GM19438 (cell line): ENCODE data around the gene DACH1.
"Not testable (repeated sequence)": the region's sequence is repeated elsewhere in the genome, so short reads cannot be mapped to it uniquely, and the experiment has no call there.

Experiments
- ATAC-seq: cut with Tn5 transposase; IDR thresholded peaks from one replicate; pipeline ENCODE4 v1.9.1; 2021; ENCODE audit warnings: low read depth; ENCODE audit not compliant: unreplicated experiment

Gene DACH1

DNA sequence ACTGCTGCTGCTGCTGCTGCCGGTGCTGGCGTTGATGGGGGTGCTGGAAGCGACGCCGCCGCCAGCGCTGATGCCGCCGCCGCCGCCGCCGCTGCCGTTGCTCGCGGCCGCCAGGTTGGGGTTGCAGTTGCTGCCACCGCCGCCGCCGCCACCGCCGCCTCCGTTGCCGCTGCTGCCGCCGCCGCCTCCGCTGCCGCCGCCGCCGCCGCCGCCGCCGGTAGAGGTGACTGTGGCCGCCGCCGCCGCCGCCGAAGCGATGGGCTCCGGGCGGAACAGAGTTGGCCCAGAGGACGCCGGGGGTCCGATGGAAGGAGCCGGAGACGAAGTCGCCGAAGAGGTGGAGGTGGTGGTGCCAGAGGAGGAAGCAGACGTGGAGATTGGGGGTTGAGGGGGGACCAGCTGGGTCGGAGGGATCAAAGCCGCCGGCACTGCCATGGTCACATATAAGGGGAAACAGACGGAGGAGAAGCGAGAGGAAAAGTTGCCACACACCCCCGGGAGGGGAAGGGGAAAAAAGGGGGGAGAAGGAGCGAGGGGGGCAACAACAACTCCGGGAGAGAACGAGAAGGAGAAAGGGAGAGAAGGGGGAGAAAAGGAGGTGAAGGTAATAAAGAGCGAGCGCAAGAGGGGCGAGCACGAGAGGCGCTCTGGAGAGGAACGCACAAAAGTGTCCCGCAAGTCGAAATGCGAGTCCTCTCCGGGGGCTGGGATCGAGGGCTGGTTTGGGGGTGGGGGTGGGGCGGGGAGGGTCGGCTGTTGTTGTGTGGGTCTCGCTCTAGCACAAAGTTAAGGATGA is 471 bp downstream of the DACH1 start:
- peak; percentile 50 for ATAC-seq

DNA sequence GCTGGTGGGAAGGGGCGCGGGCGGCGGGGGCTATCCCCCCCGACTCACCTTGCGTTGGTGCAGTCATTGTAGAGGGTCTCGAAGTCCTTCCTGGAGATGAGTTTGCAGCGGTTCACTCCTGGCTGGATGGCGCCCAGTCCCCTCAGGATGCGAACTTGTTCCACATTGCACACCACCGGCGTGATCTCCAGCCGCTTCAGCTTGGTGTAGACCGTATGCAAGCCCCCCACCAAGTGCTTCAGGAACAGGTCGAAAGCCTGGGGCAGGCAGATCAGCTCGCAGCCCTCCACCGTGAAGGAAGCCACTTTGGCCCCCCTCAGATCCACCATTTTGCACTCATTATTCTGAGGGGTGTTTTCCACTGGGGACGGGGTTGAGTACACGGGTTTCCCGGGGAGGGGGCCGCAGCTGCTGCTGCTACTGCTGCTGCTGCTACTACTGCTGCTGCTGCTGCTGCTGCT is 1.1 kb downstream of the DACH1 start:
- no peak for ATAC-seq

DNA sequence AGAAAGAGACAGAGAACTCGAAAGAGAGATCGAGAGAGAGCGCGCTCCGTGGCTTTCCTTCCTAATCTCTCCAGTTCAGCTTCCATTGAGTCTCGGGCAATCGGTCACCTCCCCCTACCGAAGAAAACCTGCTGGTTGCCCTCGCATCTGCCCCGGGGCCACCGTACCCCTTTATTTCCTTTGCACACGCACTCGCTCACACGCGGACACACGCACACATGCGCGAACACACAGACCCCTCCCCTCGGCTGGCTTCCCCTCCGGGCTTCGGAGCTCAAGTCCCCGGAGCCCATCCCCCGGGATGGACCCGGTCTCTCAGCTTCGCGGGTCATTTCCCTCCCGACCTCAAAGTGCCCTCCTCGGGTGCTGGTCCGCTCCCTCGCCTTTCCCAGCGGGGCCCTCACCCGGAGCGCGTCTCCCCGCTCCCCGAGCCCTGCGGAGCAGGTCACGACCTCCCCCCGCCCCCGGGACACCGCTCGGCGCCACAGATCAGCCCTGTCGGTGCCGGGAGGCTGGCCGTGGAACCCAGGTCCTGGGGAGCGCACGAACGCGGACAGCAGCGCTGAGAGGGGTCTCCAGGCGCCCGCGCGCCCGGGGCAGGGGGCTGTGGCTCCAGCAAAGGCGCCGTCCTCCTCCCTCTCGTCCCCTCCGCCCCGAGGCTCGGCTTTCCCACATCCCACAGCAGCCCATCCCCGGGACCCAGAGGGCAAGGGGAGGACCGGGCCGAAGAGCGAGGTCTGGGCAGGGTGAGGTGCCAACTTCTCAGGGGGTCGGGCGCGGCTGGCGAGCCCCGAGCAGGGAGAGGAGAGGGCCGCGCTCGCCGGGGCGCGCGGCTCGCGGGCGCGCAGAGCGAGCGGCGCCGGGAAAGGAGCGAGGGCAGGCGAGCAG is 1.8 kb downstream of the DACH1 start:
- no peak for ATAC-seq

- ATAC-seq: no peak
Observed at GRCh38 chr13:71864094-71864985, 2.7 kb downstream of the DACH1 start.

- ATAC-seq: no peak
Observed at GRCh38 chr13:71863254-71863865, 3.6 kb downstream of the DACH1 start.

- no peak for ATAC-seq
Observed at GRCh38 chr13:71862459-71862943, 4.5 kb downstream of the DACH1 start.

DNA sequence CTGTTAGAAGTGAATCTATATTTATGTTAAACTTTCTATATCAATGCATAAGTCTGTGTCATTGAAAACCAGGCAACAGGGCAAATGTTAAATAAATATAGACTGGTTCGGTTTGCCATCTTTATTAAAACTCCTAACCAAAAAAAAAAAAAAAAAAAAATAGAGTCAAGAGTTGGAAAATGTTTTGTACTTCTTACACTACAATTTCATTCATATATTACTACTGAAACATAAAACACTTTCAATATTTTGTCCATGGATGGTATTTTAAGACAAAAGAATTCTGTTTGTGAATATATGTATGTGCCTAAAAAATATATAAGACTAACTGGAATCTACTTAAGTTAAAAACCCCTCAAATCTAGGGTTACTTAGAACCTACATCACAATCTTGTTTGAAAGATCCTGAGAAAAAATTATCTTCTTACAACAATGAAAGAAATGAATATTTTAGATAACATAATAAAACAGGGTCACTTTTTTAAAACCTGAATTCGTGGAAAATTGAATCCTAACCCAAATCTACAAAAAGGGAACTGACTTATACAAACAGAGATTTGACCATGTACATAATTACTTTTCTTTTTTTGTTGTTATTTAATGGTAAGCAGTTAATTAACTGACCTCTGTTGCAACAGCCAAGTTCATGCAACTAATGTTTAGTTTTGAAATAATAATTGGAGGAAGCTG is 5.1 kb downstream of the DACH1 start:
- ATAC-seq: no peak

DNA sequence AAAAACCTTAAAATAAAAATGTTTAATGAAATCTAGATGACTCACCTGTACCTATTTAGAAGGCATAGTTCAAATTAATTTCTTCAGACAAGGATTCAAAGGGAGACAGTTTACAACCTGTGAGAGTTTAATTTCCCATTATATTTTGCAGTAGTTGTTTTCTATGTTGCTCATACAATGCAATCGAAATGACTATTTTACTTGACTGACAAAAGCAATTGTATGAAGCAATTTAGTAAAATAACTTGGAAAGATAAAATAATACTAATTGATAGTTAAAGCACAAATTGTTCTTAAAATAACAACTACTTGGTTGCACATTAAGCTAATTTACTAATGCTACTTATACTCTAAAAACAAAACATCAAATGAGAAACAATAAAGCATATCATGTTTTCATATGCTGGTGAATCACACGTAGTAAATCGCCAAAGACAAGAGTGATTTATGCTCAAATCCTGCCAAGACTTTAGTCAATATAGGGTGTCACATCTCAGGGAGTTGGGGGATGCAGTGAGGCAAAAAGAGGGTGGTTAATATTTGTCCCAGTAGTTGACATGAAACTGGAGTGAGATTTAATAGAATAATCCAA is 6.4 kb downstream of the DACH1 start:
- ATAC-seq: no peak

DNA sequence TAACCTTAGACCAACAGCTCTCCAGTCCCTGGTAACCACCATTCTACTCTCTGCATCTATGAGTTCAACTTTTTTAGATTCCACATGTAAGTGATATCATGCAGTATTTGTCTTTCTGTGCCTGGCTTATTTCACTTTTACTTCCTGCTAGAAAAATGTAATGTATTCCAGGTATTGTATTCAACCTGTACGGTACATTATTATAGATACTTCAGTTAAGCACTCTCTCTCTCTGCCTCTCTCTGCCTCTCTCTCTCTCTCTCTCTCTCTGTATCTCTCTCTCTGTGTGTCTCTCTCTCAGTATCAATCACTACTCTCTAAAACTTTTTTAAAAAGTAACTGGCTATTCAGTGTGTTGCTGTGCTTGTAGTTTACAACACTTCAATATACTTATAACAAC is 8.4 kb downstream of the DACH1 start:
- ATAC-seq: no peak

DNA sequence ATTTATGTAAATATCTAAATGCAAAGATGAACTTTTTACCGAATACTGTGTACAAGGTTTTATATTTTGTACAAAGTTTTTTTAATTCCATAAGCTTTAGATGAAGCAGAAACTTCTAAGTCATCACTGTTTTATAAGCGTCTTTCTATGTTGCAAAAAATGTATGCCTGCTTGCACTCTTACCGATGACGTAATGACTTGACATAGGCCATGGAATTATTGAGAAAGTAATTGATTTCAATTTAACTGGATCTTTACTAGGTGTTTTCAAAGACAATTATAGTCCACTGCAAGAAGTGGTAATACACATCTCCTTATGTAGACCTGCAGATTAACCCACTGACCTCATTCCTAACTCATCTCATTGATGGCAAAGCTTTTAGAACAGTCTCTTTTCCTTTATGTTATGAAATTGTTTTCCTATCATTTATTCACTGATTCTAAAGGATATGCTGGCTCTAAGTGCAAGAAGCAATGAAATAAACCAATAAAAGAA is 10.4 kb downstream of the DACH1 start:
- ATAC-seq: no peak

GRCh38 chr13:71854401-71854800 is 12.6 kb downstream of the DACH1 start:
- ATAC-seq: no peak

- ATAC-seq: no peak
Observed at GRCh38 chr13:71853725-71854124, 13.3 kb downstream of the DACH1 start.

- ATAC-seq: no peak
Observed at GRCh38 chr13:71852736-71853135, 14.3 kb downstream of the DACH1 start.

DNA sequence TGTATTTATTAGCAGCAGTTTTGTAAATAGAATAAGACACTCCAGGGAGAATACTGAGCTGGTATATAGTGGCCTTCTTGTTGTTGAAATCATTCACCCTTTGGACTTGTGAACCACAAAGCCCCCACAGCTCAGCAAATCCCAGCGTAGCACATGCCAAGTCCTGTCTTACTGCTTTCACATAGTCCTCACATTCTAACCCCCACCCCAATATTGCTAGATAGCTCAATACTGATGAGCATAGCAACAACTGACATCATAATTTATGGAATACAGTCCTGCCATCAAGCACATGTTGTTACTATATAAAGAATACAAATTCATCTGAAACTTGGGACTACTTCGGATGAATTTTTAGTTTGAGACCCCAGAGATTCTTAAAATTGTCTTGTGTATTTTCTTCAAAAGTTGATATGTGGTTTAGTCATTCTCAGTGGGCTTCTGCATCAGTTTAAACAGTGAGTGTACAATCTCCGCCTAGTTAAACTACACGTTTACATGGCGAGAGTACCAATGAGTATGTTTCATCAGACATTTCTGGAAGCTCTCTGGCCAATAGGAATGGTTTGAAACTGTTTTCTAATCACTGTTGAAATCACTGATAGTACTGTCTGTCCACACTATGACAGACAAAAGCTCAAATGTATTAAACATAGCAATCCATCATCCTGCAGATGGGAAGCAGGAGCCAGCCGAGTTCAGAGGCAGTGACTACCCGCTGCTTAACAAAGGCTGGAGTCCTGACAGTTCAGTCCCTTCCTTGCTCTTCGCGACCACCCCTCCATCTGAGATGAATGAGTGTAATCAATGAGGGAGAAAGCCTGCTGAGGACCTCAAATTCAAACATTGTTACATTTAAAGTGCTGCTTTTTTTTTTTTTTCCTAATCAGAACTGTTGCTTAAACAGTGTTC is 15.2 kb downstream of the DACH1 start:
- no peak for ATAC-seq

- ATAC-seq: no peak
Observed at GRCh38 chr13:71842003-71842402, 25.0 kb downstream of the DACH1 start.

DNA sequence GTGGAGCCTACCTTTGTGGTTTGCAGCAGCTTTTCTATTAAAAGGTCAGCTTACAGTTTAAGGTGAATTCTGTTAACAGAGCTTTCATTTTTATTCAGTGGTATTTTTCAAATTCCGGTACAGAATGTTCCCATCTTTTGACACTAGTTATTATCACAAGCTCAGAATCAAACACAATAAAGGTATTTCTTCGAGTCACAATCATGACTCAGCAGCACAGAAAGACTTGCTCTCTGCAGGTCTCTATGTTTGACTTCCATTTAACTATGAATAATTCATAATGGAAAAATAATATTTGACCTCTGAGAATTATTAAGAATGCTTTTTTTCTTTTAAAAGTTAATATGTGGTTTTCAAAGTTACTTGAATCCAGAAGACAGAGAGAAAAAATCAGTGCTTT is 28.2 kb downstream of the DACH1 start:
- no peak for ATAC-seq

- ATAC-seq: not testable (repeated sequence)
Observed at GRCh38 chr13:71837582-71837981, 29.4 kb downstream of the DACH1 start.

DNA sequence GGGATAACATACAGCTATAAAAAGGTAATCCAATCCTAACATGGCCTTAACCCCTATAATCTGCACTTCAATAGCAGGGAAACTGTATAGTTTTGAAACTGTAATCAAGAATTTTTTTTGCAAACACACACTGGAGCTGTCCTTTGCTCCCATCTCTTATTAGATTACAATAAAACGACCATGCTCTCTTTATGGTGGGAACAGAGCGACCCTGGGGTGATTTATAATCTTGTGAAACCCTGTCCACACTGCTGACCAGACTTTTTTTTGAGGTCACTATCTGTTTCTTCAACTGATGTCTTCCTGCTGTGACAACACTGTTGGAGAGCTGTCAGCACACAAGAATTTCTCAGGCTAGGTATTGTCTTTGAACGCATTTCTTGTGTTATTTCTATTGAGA is 35.3 kb downstream of the DACH1 start:
- ATAC-seq: no peak
